ENCODE results near the gene UNCX. TPM values are rescaled to one million over a fixed set of nuclear protein-coding genes. Genes with fewer than 3 reads are reported as not detected.

The UNCX gene
- total and polyA plus RNA-seq, 8 donors, result not detected

DNA sequence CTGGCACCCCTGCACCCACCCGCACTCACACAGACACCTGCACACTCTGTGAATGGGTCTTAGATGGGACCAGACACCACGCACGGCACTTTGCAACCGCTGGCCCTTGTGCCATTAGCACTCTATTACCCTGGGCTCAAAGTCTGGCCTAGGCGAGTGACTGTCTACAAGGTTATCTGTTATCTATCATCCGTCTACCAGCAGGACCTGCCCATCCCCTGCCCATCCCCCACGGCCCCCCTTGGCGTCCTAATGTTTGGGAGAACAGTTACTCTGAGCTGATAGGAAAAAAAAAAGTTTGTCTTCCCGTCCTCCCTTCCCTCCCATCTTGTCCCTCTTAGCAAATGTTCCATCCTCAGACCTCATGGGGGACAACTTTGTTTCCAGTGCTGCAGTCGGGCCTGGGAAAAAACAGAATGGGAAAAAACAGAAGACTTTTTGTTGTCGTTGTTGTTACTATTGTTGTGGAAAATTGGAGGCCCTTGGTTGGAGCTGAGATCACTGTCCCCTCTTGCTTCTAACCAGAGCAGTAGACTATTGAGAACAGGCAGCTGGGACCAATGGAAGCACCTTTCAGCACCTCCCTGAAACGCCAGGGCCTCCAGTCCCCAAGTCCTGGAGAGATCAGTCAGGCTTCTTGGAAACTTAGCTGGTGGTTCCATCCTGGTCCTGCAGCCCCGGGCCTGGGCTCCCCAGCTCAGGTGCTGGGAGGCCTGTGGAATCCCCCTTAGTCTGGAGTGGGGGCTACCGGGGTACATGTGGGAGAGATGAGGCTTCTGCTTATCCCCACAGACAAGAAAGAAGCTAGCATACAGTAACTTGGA lies 12.2 kb downstream of the UNCX start:
- no peak for DNase-seq
- TF ChIP-seq POLR2A (IDR thresholded peaks at IDR 0.05), result no peak
- no peak for TF ChIP-seq CTCF (IDR thresholded peaks at IDR 0.05)
- TF ChIP-seq EP300 (IDR thresholded peaks at IDR 0.05), result no peak
- no peak for TF ChIP-seq POLR2AphosphoS5 (IDR thresholded peaks at IDR 0.05)
- Histone ChIP-seq H3K27me3 (peaks cover 80 to 100% (median 100%) of the 10 kb centered on the region in 3 donors), H3K27ac (no peak overlapping the region), H3K4me3 (no peak overlapping the region), H3K4me1 (peaks cover 17 to 58% (median 41%) of the 10 kb centered on the region in 4 donors), H3K36me3 (no peaks in the 10 kb centered on the region), H3K9me3 (no peaks in the 10 kb centered on the region)
- intact Hi-C loops (cut with DNase I; ENCODE audit: low total_unique reads), result no loop called here
- WGBS, 5 donors, result 8 to 22% (median 12%) methylated on average over 14 of the region's 14 CpGs

GRCh38 chr7:1245524-1246050 lies 12.9 kb downstream of the UNCX start:
- Histone ChIP-seq H3K4me1 (peaks cover 17 to 53% (median 39%) of the 10 kb centered on the region in 4 donors), H3K27me3 (peaks cover 76 to 100% (median 100%) of the 10 kb centered on the region in 3 donors), H3K36me3 (no peaks in the 10 kb centered on the region), H3K4me3 (no peak overlapping the region), H3K9me3 (no peaks in the 10 kb centered on the region), H3K27ac (no peak overlapping the region)
- TF ChIP-seq EP300 (IDR thresholded peaks at IDR 0.05) (no peak), CTCF (IDR thresholded peaks at IDR 0.05) (no peak), POLR2A (IDR thresholded peaks at IDR 0.05) (no peak), POLR2AphosphoS5 (IDR thresholded peaks at IDR 0.05) (no peak)
- intact Hi-C loops (cut with DNase I; ENCODE audit: low total_unique reads), result no loop called here
- WGBS, 5 donors, result 12 to 23% (median 19%) methylated on average over 7 to 12 of the region's 12 CpGs
- no peak for DNase-seq

GRCh38 chr7:1246160-1246870 lies 13.6 kb downstream of the UNCX start:
- intact Hi-C loops (cut with DNase I; ENCODE audit: low total_unique reads), result no loop called here
- no peaks in the 10 kb centered on the region for H3K36me3 ChIP-seq
- H3K9me3 ChIP-seq, result no peaks in the 10 kb centered on the region
- no peak for DNase-seq
- H3K27me3 ChIP-seq, result peaks cover 68 to 100% (median 100%) of the 10 kb centered on the region in 3 donors
- peaks cover 17 to 45% (median 31%) of the 10 kb centered on the region in 4 donors for H3K4me1 ChIP-seq
- TF ChIP-seq POLR2A (IDR thresholded peaks at IDR 0.05) (no peak), CTCF (IDR thresholded peaks at IDR 0.05) (no peak), POLR2AphosphoS5 (IDR thresholded peaks at IDR 0.05) (no peak), EP300 (IDR thresholded peaks at IDR 0.05) (no peak)
- H3K27ac ChIP-seq, result no peak overlapping the region
- no peak overlapping the region for H3K4me3 ChIP-seq
- WGBS, 5 donors, result 7 to 10% (median 8%) methylated on average over 40 to 48 of the region's 48 CpGs

DNA sequence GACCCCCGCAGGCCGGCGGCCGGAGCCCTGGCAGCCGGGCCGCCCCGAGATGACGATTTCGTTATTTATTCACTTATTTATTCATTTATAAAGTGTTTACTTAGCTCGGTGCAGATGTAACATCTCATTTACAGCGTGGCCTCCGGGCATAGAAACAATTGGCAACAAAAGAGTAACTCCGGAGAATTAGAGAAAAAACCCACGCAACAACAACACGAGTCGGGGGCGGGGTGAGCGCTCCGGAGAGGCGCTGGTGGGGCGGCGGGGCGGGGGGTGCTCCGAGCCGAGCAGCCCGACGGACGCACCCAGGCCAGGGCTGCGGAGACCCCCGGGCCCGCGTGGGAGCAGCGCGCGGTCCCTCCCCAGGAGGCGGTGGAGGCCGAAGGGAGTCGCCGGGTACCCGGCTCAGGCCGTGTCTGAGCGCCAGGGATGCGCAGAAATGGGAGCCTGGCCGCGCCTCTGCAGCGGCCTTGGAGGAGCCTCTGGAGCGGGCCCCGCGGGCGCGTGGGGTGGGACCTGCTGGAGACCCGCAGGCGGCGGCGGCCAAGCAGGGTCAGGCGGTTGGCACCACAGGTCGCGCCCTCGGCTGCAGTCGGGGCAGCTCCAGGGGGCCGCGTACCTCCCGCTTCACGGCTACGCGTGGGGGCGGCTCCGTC lies 14.3 kb downstream of the UNCX start:
- Histone ChIP-seq H3K27me3 (peaks cover 61 to 100% (median 100%) of the 10 kb centered on the region in 3 donors), H3K4me1 (peaks cover 17 to 40% (median 28%) of the 10 kb centered on the region in 4 donors), H3K36me3 (no peaks in the 10 kb centered on the region), H3K9me3 (no peaks in the 10 kb centered on the region), H3K27ac (no peak overlapping the region), H3K4me3 (peak overlapping the region in 1 of 4 donors; percentile 6)
- DNase-seq, result no peak
- TF ChIP-seq POLR2AphosphoS5 (IDR thresholded peaks at IDR 0.05) (no peak), EP300 (IDR thresholded peaks at IDR 0.05) (no peak), CTCF (IDR thresholded peaks at IDR 0.05) (no peak), POLR2A (IDR thresholded peaks at IDR 0.05) (no peak)
- 2 to 6% (median 4%) methylated on average over 37 to 68 of the region's 68 CpGs for WGBS, 5 donors
- intact Hi-C loops (cut with DNase I; ENCODE audit: low total_unique reads), result no loop called here

Measured in stomach (tissue), 9 donors.